ENCODE results near the gene CCDC30. TPM values are rescaled to one million over a fixed set of nuclear protein-coding genes. Genes with fewer than 3 reads are reported as not detected.

The CCDC30 gene
- total RNA-seq, 4 donors from 2014 or later = 0.99 to 4.1 (median 1.7) TPM

DNA sequence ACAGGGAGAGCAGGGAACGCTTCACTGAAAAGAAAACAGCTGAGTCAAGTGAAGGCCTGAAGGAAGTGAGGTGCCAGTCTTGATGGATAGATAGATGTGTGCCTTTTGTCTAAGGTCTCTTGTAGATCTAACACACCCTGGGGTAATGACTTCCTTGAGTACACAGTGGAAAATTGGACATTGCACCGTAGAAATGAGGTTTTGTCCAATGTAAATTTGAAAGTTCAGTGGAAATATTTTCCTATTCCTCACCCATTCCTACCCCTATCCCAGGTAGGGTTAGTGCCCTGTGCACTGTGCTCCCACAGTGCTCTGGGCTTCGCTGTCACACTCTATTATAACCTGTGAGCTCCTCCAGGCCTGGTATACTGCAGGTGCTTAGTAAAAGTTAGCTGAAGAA lies 31.6 kb upstream of the CCDC30 start:
- intact Hi-C loops (cut with DNase I) = no loop called here
- Histone ChIP-seq H3K27me3 (no peaks in the 10 kb centered on the region), H3K27ac (replicated peaks in 1 of 4) (no peak overlapping the region), H3K4me3 (no peak overlapping the region), H3K36me3 (no peaks in the 10 kb centered on the region), H3K4me1 (peaks cover 0 to 3% (median 0%) of the 10 kb centered on the region in 4 donors), H3K9me3 (no peaks in the 10 kb centered on the region)
- TF ChIP-seq POLR2AphosphoS5 (IDR thresholded peaks at IDR 0.05) (no peak), POLR2A (IDR thresholded peaks at IDR 0.05; ENCODE audit: low read depth) (no peak), EP300 (IDR thresholded peaks at IDR 0.05) (no peak)
- TF ChIP-seq, protein P1, sequence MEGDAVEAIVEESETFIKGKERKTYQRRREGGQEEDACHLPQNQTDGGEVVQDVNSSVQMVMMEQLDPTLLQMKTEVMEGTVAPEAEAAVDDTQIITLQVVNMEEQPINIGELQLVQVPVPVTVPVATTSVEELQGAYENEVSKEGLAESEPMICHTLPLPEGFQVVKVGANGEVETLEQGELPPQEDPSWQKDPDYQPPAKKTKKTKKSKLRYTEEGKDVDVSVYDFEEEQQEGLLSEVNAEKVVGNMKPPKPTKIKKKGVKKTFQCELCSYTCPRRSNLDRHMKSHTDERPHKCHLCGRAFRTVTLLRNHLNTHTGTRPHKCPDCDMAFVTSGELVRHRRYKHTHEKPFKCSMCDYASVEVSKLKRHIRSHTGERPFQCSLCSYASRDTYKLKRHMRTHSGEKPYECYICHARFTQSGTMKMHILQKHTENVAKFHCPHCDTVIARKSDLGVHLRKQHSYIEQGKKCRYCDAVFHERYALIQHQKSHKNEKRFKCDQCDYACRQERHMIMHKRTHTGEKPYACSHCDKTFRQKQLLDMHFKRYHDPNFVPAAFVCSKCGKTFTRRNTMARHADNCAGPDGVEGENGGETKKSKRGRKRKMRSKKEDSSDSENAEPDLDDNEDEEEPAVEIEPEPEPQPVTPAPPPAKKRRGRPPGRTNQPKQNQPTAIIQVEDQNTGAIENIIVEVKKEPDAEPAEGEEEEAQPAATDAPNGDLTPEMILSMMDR (IDR thresholded peaks at IDR 0.05) = no peak
- no peak for DNase-seq (ENCODE audit: extremely low spot score)
- 87% methylated on average over 3 of the region's 3 CpGs for WGBS

DNA sequence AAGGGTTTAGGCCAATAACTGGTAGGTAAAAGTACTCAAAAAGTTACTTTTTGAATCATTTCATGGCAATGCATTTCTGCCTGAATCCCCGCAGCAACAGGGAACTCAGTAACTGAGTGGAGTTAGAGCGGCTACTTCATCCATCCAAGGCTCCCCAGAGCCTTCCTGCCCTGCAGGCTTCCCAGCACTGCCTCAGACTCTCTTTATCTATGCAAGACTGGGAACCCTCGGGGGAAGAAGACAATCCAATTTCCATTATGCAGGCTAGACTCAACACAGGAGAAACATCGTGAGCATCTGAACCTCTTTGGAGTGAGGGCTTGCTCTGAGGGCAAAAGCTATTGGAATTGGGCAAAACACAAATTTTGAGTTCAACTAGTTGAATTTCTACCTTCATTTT lies 30.4 kb upstream of the CCDC30 start:
- H3K4me3 ChIP-seq = no peak overlapping the region
- intact Hi-C loops (cut with DNase I) = no loop called here
- no peaks in the 10 kb centered on the region for H3K9me3 ChIP-seq
- no peak for DNase-seq (ENCODE audit: extremely low spot score)
- no peak for TF ChIP-seq POLR2A (IDR thresholded peaks at IDR 0.05; ENCODE audit: low read depth)
- TF ChIP-seq, protein P1 (IDR thresholded peaks at IDR 0.05) = no peak
- TF ChIP-seq POLR2AphosphoS5 (IDR thresholded peaks at IDR 0.05) = no peak
- no peak for TF ChIP-seq EP300 (IDR thresholded peaks at IDR 0.05)
- peaks cover 0 to 3% (median 0%) of the 10 kb centered on the region in 4 donors for H3K4me1 ChIP-seq
- no peaks in the 10 kb centered on the region for H3K36me3 ChIP-seq
- no peak overlapping the region for H3K27ac ChIP-seq (replicated peaks in 1 of 4)
- no peaks in the 10 kb centered on the region for H3K27me3 ChIP-seq
- 89% methylated on average over 4 of the region's 4 CpGs for WGBS

DNA sequence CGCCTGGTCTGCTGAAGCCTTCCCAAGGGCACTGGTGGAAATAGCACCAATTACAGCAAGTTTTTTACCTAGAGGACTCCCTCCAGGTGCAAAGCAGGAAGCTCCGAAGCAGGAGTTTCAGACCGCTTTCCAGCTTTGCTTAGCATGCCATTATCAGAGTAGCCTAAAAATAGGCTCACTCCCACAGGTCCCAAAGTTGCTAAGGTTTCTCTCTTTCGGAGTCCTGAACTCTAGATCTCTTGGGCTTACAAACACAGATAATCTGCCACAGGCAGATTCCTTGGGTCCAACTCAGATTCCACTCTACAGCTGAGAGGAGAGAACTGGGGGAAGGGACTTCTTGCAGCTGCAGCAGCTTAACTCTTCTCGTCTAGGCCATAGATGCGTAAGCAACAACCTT lies 29.7 kb upstream of the CCDC30 start:
- intact Hi-C loops (cut with DNase I) = no loop called here
- Histone ChIP-seq H3K27ac (replicated peaks in 1 of 4) (no peak overlapping the region), H3K36me3 (no peaks in the 10 kb centered on the region), H3K4me1 (peaks cover 0 to 3% (median 0%) of the 10 kb centered on the region in 4 donors), H3K9me3 (no peaks in the 10 kb centered on the region), H3K27me3 (no peaks in the 10 kb centered on the region), H3K4me3 (no peak overlapping the region)
- DNase-seq (ENCODE audit: extremely low spot score) = peak; percentile 70
- TF ChIP-seq EP300 (IDR thresholded peaks at IDR 0.05) (no peak), POLR2AphosphoS5 (IDR thresholded peaks at IDR 0.05) (no peak), POLR2A (IDR thresholded peaks at IDR 0.05; ENCODE audit: low read depth) (no peak)
- TF ChIP-seq, protein P1 (IDR thresholded peaks at IDR 0.05) = no peak
- WGBS = 90% methylated on average over 6 of the region's 6 CpGs

DNA sequence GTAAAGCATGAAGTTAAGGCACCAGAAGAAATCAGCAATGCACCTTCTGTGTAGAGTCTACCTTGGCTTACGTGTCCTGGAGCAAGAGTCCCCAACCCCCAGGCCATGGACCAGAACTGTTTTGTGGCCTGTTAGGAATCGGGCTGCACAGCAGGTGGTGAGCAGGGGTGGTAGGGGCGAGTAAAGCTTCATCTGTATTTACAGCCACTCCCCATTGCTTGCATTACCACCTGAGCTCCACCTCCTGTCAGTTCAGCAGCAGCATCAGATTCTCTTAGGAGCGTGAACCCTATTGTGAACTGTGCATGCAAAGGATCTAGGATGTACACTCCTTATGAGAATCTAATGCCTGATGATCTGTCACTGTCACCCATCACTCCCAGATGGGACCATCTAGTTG lies 28.7 kb upstream of the CCDC30 start:
- TF ChIP-seq, protein P1 (IDR thresholded peaks at IDR 0.05) = no peak
- TF ChIP-seq EP300 (IDR thresholded peaks at IDR 0.05) (no peak), POLR2AphosphoS5 (IDR thresholded peaks at IDR 0.05) (no peak)
- intact Hi-C loops (cut with DNase I) = no loop called here
- DNase-seq (ENCODE audit: extremely low spot score) = no peak
- H3K27ac ChIP-seq (replicated peaks in 1 of 4) = no peak overlapping the region
- WGBS = 95% methylated on average over 4 of the region's 4 CpGs
- H3K4me1 ChIP-seq = peaks cover 0 to 3% (median 0%) of the 10 kb centered on the region in 4 donors
- H3K36me3 ChIP-seq = no peaks in the 10 kb centered on the region
- H3K9me3 ChIP-seq = no peaks in the 10 kb centered on the region
- no peak overlapping the region for H3K4me3 ChIP-seq
- no peaks in the 10 kb centered on the region for H3K27me3 ChIP-seq

DNA sequence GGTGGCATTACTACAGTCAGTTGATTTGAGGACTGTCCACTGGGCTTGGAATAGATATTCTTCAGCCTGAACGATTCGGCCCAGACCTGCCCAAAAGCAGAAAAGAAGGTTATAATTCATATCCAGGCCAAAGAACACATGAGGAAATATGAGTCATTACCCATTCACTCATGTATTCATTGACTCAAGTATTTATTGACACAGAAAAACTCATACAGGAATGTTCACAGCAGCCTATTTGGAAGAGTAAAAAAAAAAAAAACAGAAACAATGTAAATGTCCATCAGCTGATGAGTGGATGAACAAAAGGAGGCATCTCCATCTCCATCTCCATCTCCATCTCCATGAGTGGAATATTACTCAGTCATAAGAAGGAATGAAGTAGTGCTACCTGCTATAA lies 23.1 kb upstream of the CCDC30 start:
- H3K27me3 ChIP-seq = no peaks in the 10 kb centered on the region
- no peak overlapping the region for H3K4me3 ChIP-seq
- no peaks in the 10 kb centered on the region for H3K4me1 ChIP-seq
- intact Hi-C loops (cut with DNase I) = no loop called here
- no peak overlapping the region for H3K27ac ChIP-seq (replicated peaks in 1 of 4)
- DNase-seq (ENCODE audit: extremely low spot score) = no peak
- TF ChIP-seq POLR2A (IDR thresholded peaks at IDR 0.05; ENCODE audit: low read depth) (no peak), EP300 (IDR thresholded peaks at IDR 0.05) (no peak), POLR2AphosphoS5 (IDR thresholded peaks at IDR 0.05) (no peak)
- TF ChIP-seq, protein P1 (IDR thresholded peaks at IDR 0.05) = no peak
- H3K9me3 ChIP-seq = no peaks in the 10 kb centered on the region
- H3K36me3 ChIP-seq = no peaks in the 10 kb centered on the region
- WGBS = 55% methylated on average over 2 of the region's 2 CpGs

All from esophagus muscularis mucosa (tissue), 4 donors.